ENCODE measurements around the gene TNKS1BP1. TPM values are rescaled to one million over a fixed set of nuclear protein-coding genes. Genes with fewer than 3 reads are reported as not detected.
A peak's percentile ranks its signal among the peaks of the same experiment; 100 is the strongest.

Gene TNKS1BP1
- total and polyA plus RNA-seq, 9 of the 15 experiments (the other 6 are each of a cell fraction or from before 2014, with no cell fraction given), result 1.1 to 47.2 (median 10.9) TPM

GRCh38 chr11:57277845-57278720 lies 46.7 kb downstream of the TNKS1BP1 start (continued):
- TF ChIP-seq ZNF318 (IDR thresholded peaks at IDR 0.05; ENCODE audit: borderline replicate concordance in 1 of 2, low read depth in 1 of 2) (no peak), ZNF282 (CRISPR knock-in tag; IDR thresholded peaks at IDR 0.05) (no peak), DEAF1 (CRISPR knock-in tag; IDR thresholded peaks at IDR 0.05) (peak; percentile 39; the same call in 1 of the 2 replicates), ZNF232 (CRISPR knock-in tag; IDR thresholded peaks at IDR 0.05) (no peak), L3MBTL2 (IDR thresholded peaks at IDR 0.05) (0 out of 2 replicates have a peak, but pooled peaks have one; percentile 10), NFIX (CRISPR knock-in tag; IDR thresholded peaks at IDR 0.05; ENCODE audit: low read depth) (no peak), ZNF764 (CRISPR knock-in tag; IDR thresholded peaks at IDR 0.05; ENCODE audit: low read depth) (no peak), ZNF609 (CRISPR knock-in tag; IDR thresholded peaks at IDR 0.05; ENCODE audit: borderline replicate concordance) (no peak), ATF4 (CRISPR knock-in tag; IDR thresholded peaks at IDR 0.05) (peak; percentile 78), YBX1 (IDR thresholded peaks at IDR 0.05) (no peak)

Measured in K562 (cell line).